Measurements from ENCODE around the gene CCDC86.

GRCh38 chr11:60860943-60861342 lies 19.0 kb downstream of the CCDC86 start:
- no peak for TF ChIP-seq PREB (CRISPR knock-in tag; IDR thresholded peaks at IDR 0.05; ENCODE audit: borderline replicate concordance)
- no peak for TF ChIP-seq TEAD4 (CRISPR knock-in tag; IDR thresholded peaks at IDR 0.05)
